Stimulated activated naive CD8-positive, alpha-beta T cell treated with anti-CD3 and anti-CD28 coated beads, Interleukin-15, Interleukin-2, amounts not matched to agents 100 U/mL and 50 U/mL, for 24 hours (primary cell): ENCODE data around the gene TH.

Experiments
- ATAC-seq: fragments of 150-1000 bp; cut with Tn5 transposase; one replicate; pipeline ENCODE4 v1.10.0; 2021
- DNase-seq: peaks from one replicate; pipeline ENCODE4 v3.0.0; 2021

Gene TH

GRCh38 chr11:2159536-2160413, 11.8 kb downstream of the TH start:
- ATAC-seq = no peak
- no peak for DNase-seq

- no peak for DNase-seq
- no peak for ATAC-seq
Observed at GRCh38 chr11:2158966-2159365, 12.6 kb downstream of the TH start.

- DNase-seq = no peak
Observed at GRCh38 chr11:2158296-2158737, 13.3 kb downstream of the TH start.

GRCh38 chr11:2157294-2158040, 14.1 kb downstream of the TH start:
- ATAC-seq (no peak), DNase-seq (no peak)

More at GRCh38 chr11:2158296-2158737, 13.3 kb downstream of the TH start:
- no peak for ATAC-seq

GRCh38 chr11:2156416-2157182, 15.0 kb downstream of the TH start:
- no peak for ATAC-seq
- DNase-seq = peak; percentile 71

GRCh38 chr11:2155511-2155910, 16.1 kb downstream of the TH start:
- DNase-seq = no peak
- no peak for ATAC-seq

GRCh38 chr11:2154889-2155288, 16.7 kb downstream of the TH start:
- DNase-seq (no peak), ATAC-seq (no peak)

GRCh38 chr11:2154195-2154585, 17.4 kb downstream of the TH start:
- ATAC-seq (no peak), DNase-seq (no peak)

- no peak for DNase-seq
- ATAC-seq = no peak
Observed at GRCh38 chr11:2153581-2154194, 17.9 kb downstream of the TH start.

GRCh38 chr11:2151500-2152257, 19.9 kb downstream of the TH start:
- DNase-seq = peak; percentile 81
- ATAC-seq = peak; percentile 56

GRCh38 chr11:2149864-2150847, 21.5 kb downstream of the TH start:
- ATAC-seq (no peak), DNase-seq (no peak)

- DNase-seq = no peak
- ATAC-seq = no peak
Observed at GRCh38 chr11:2149460-2149859, 22.2 kb downstream of the TH start.

GRCh38 chr11:2148595-2148994, 23.0 kb downstream of the TH start:
- ATAC-seq (no peak), DNase-seq (no peak)

- ATAC-seq (no peak), DNase-seq (no peak)
Observed at GRCh38 chr11:2147391-2147790, 24.2 kb downstream of the TH start.

- DNase-seq (no peak), ATAC-seq (no peak)
Observed at GRCh38 chr11:2146051-2146450, 25.6 kb downstream of the TH start.

GRCh38 chr11:2144544-2145248, 26.9 kb downstream of the TH start:
- no peak for DNase-seq
- ATAC-seq = no peak

GRCh38 chr11:2143799-2144543, 27.6 kb downstream of the TH start:
- DNase-seq (peak; percentile 51), ATAC-seq (no peak)

- ATAC-seq (no peak), DNase-seq (no peak)
Observed at GRCh38 chr11:2143477-2143798, 28.2 kb downstream of the TH start.

- peak; percentile 98 for ATAC-seq
- peak; percentile 58 for DNase-seq
Observed at GRCh38 chr11:2142762-2143202, 28.8 kb downstream of the TH start.
